ENCODE measurements around the gene PIAS2. TPM values are rescaled to one million over a fixed set of nuclear protein-coding genes. Genes with fewer than 3 reads are reported as not detected.
"Not testable (repeated sequence)": the region's sequence is repeated elsewhere in the genome, so short reads cannot be mapped to it uniquely, and the experiment has no call there.

PIAS2 gene
- total and polyA plus RNA-seq, 2 experiments from 2014 or later = 30.3 to 54.2 TPM

DNA sequence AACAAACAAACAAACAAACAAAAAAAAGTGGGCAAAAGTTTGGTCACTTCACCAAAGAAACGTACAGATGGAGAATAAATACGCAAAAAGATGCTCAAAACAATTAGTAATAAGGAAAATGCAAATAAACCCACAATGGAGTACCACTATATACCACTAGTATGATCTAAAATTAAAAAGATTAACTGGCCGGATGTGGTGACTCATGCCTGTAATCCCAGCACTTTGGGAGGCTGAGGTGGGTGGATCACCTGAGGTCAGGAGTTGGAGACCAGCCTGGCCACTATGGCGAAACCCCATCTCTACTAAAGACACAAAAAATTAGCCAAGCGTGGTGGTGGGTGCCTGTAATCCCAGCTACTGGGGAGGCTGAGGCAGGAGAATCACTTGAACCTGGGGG, 84.9 kb downstream of the PIAS2 start:
- not testable (repeated sequence) for H3K4me1 Mint-ChIP-seq; H3K9me3 Mint-ChIP-seq; DNase-seq (ENCODE audit: low spot score); H3K27me3 ChIP-seq (ENCODE audit: insufficient read depth); H3F3A ChIP-seq (replicated peaks; ENCODE audit: low read depth); H3K27ac Mint-ChIP-seq; H3K4me3 Mint-ChIP-seq; H3K4me3 ChIP-seq; H4K20me1 ChIP-seq (replicated peaks; ENCODE audit: insufficient read depth); H3K27me3 Mint-ChIP-seq (ENCODE audit: insufficient read depth, low read depth, poor library complexity); ATAC-seq; H2AFZ ChIP-seq; H3K4me1 ChIP-seq (ENCODE audit: insufficient read depth); H3K9me2 ChIP-seq (ENCODE audit: insufficient read depth); H3K79me2 ChIP-seq (replicated peaks; ENCODE audit: insufficient read depth); H3K4me2 ChIP-seq; H3K27ac ChIP-seq (ENCODE audit: low read depth)
- H3K36me3 ChIP-seq (ENCODE audit: insufficient read depth) = peaks cover 12% of the 10 kb centered on the region
- peaks cover 23% of the 10 kb centered on the region; the same call in 2 of the 3 replicates for H3K36me3 Mint-ChIP-seq (ENCODE audit: low read depth)

DNA sequence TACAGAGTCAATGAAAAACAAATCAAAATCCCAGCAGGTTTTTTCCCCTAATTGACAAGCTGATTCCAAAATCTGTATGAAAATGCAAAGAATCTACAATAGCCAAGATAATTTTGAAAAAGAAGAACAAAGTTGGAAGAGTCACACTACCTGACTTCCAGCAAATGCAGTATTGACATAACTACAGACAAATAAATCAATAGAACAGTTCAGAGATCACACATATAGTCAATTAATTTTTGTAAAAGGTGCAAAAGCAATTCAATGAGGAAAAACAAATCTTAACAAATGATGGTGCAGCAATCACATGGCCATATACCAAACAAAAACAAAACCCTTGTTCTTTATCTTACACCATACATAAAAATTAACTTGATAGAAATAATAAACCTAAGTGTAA, 85.9 kb downstream of the PIAS2 start:
- TF ChIP-seq ZNF331 (CRISPR knock-in tag; IDR thresholded peaks at IDR 0.05; ENCODE audit: low read depth) = no peak
- no peak for TF ChIP-seq EZH2phosphoT487 (IDR thresholded peaks at IDR 0.05; ENCODE audit: unreplicated experiment)
- TF ChIP-seq, protein P1, sequence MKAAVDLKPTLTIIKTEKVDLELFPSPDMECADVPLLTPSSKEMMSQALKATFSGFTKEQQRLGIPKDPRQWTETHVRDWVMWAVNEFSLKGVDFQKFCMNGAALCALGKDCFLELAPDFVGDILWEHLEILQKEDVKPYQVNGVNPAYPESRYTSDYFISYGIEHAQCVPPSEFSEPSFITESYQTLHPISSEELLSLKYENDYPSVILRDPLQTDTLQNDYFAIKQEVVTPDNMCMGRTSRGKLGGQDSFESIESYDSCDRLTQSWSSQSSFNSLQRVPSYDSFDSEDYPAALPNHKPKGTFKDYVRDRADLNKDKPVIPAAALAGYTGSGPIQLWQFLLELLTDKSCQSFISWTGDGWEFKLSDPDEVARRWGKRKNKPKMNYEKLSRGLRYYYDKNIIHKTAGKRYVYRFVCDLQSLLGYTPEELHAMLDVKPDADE (IDR thresholded peaks at IDR 0.05) = no peak
- TF ChIP-seq NANOG (IDR thresholded peaks at IDR 0.05; ENCODE audit: borderline replicate concordance) = no peak
- TF ChIP-seq, protein P2, sequence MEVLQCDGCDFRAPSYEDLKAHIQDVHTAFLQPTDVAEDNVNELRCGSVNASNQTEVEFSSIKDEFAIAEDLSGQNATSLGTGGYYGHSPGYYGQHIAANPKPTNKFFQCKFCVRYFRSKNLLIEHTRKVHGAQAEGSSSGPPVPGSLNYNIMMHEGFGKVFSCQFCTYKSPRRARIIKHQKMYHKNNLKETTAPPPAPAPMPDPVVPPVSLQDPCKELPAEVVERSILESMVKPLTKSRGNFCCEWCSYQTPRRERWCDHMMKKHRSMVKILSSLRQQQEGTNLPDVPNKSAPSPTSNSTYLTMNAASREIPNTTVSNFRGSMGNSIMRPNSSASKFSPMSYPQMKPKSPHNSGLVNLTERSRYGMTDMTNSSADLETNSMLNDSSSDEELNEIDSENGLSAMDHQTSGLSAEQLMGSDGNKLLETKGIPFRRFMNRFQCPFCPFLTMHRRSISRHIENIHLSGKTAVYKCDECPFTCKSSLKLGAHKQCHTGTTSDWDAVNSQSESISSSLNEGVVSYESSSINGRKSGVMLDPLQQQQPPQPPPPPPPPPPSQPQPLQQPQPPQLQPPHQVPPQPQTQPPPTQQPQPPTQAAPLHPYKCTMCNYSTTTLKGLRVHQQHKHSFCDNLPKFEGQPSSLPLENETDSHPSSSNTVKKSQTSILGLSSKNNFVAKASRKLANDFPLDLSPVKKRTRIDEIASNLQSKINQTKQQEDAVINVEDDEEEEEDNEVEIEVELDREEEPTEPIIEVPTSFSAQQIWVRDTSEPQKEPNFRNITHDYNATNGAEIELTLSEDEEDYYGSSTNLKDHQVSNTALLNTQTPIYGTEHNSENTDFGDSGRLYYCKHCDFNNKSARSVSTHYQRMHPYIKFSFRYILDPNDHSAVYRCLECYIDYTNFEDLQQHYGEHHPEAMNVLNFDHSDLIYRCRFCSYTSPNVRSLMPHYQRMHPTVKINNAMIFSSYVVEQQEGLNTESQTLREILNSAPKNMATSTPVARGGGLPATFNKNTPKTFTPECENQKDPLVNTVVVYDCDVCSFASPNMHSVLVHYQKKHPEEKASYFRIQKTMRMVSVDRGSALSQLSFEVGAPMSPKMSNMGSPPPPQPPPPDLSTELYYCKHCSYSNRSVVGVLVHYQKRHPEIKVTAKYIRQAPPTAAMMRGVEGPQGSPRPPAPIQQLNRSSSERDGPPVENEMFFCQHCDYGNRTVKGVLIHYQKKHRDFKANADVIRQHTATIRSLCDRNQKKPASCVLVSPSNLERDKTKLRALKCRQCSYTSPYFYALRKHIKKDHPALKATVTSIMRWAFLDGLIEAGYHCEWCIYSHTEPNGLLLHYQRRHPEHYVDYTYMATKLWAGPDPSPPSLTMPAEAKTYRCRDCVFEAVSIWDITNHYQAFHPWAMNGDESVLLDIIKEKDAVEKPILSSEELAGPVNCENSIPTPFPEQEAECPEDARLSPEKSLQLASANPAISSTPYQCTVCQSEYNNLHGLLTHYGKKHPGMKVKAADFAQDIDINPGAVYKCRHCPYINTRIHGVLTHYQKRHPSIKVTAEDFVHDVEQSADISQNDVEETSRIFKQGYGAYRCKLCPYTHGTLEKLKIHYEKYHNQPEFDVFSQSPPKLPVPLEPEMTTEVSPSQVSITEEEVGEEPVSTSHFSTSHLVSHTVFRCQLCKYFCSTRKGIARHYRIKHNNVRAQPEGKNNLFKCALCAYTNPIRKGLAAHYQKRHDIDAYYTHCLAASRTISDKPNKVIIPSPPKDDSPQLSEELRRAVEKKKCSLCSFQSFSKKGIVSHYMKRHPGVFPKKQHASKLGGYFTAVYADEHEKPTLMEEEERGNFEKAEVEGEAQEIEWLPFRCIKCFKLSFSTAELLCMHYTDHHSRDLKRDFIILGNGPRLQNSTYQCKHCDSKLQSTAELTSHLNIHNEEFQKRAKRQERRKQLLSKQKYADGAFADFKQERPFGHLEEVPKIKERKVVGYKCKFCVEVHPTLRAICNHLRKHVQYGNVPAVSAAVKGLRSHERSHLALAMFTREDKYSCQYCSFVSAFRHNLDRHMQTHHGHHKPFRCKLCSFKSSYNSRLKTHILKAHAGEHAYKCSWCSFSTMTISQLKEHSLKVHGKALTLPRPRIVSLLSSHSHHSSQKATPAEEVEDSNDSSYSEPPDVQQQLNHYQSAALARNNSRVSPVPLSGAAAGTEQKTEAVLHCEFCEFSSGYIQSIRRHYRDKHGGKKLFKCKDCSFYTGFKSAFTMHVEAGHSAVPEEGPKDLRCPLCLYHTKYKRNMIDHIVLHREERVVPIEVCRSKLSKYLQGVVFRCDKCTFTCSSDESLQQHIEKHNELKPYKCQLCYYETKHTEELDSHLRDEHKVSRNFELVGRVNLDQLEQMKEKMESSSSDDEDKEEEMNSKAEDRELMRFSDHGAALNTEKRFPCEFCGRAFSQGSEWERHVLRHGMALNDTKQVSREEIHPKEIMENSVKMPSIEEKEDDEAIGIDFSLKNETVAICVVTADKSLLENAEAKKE (CRISPR knock-in tag; IDR thresholded peaks at IDR 0.05) = no peak
- Mint-ChIP-seq H3K36me3 (ENCODE audit: low read depth) (peaks cover 24% of the 10 kb centered on the region; the same call in 2 of the 3 replicates), H3K27ac (no peak overlapping the region; the same call in 1 of the 2 replicates), H3K4me1 (no peaks in the 10 kb centered on the region), H3K27me3 (ENCODE audit: insufficient read depth, low read depth, poor library complexity) (no peaks in the 10 kb centered on the region), H3K9me3 (no peaks in the 10 kb centered on the region), H3K4me3 (no peak overlapping the region)
- no peaks in the 10 kb centered on the region for H3K9me2 ChIP-seq (ENCODE audit: insufficient read depth)
- H3K27ac ChIP-seq (ENCODE audit: low read depth) = no peak overlapping the region
- H3K79me2 ChIP-seq (replicated peaks; ENCODE audit: insufficient read depth) = no peaks in the 10 kb centered on the region
- no peaks in the 10 kb centered on the region for H3K4me1 ChIP-seq (ENCODE audit: insufficient read depth)
- H4K20me1 ChIP-seq (replicated peaks; ENCODE audit: insufficient read depth) = no peaks in the 10 kb centered on the region
- ATAC-seq (no peak), DNase-seq (ENCODE audit: low spot score) (no peak)
- no peaks in the 10 kb centered on the region for H3F3A ChIP-seq (replicated peaks; ENCODE audit: low read depth)
- no peaks in the 10 kb centered on the region for H3K27me3 ChIP-seq (ENCODE audit: insufficient read depth)
- H2AFZ ChIP-seq = no peak overlapping the region
- H3K4me3 ChIP-seq = no peak overlapping the region
- H3K4me2 ChIP-seq = no peak overlapping the region
- peaks cover 12% of the 10 kb centered on the region for H3K36me3 ChIP-seq (ENCODE audit: insufficient read depth)
